Stimulated activated CD4-positive, alpha-beta T cell treated with anti-CD3 and anti-CD28 coated beads, TNF-alpha, amount 100 ng/mL, for 24 hours (primary cell): ENCODE results near the gene GUCY1A2.
"Not testable (repeated sequence)": the region's sequence is repeated elsewhere in the genome, so short reads cannot be mapped to it uniquely, and the experiment has no call there.

Experiments
- DNase-seq, 3 experiments: peaks; one replicate each; pipeline ENCODE4 v3.0.0-alpha.2; 2020; ENCODE audit warnings: low read depth in 3 of 3

Gene GUCY1A2, protein sequence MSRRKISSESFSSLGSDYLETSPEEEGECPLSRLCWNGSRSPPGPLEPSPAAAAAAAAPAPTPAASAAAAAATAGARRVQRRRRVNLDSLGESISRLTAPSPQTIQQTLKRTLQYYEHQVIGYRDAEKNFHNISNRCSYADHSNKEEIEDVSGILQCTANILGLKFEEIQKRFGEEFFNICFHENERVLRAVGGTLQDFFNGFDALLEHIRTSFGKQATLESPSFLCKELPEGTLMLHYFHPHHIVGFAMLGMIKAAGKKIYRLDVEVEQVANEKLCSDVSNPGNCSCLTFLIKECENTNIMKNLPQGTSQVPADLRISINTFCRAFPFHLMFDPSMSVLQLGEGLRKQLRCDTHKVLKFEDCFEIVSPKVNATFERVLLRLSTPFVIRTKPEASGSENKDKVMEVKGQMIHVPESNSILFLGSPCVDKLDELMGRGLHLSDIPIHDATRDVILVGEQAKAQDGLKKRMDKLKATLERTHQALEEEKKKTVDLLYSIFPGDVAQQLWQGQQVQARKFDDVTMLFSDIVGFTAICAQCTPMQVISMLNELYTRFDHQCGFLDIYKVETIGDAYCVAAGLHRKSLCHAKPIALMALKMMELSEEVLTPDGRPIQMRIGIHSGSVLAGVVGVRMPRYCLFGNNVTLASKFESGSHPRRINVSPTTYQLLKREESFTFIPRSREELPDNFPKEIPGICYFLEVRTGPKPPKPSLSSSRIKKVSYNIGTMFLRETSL

DNA sequence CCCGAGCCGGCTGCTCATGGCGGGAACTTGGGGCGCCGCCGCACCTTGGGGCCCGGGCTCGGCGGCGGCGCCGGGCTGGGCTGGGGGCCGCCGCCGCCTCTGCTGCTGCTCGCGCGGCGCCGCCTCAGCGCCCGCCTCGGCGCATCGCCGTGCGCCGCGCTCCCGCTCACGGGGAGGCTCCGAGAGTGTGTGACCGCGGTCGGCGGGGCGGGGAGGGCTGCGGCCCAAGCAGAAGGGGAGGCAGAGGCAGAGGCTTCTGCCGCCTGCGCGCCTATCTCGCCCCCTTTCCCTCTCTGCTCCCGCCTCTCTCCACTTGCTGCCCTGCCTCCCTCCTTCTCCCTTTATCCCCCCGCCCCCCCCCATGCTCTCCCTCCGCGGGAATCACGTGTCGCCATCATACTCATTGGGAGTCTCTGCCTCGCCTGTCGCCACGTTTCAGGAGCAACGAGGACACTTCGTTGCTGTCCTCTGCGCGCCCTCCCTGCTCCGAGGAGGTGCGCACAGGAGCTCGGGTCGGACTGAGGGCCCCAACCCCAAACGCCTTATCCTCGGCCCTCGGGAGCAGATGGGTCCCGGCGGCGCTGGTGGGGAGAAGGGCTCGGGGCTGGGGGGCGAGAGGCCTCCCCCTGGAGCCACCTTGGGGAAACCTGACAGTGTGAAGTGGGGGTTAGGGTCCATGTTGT is at the start of gene GUCY1A2:
GUCY1A2 (minus strand) TSS at position 258 of the 683 bp plus-strand sequence. CDS start 421 bp downstream, outside the sequence.
- DNase-seq: no peak

DNA sequence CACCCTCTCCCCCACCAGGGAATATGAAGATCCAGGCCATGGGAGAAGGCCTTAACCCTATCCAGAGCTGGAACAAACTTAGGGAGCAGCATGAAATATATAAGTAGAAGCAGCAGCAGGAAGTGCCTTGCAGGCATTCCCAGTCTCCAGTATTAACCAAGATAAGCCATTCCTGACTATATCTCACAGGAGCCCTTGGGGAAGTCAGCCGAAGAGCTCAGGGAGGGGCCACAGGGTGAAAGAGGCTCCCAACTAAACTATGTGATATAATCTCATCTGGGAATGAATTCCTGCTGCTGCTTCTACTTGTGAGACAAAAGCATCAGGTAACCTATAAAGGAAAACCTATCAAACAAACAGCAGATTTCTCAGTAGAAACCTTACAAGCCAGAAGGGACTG is 36.1 kb upstream of the GUCY1A2 start:
- DNase-seq: no peak

GRCh38 chr11:107051332-107051731 is 33.1 kb upstream of the GUCY1A2 start:
- DNase-seq: not testable (repeated sequence)

DNA sequence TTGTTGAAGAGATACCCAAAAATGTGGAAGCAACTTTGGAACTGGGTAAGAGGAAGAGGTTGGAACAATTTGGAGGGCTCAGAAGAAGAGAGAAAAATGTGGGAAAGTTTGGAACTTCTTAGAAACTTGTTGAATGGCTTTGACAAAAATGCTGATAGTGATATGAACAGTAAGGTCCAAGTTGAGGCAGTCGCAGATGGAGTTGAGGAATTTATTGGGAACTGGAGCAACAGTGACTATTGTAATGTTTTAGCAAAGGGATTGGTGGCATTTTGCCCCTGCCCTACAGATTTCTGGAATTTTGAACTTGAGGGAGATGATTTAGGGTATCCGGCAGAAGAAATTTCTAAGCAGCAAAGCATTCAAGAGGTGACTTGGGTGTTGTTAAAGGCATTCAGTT is 32.6 kb upstream of the GUCY1A2 start:
- not testable (repeated sequence) for DNase-seq

GRCh38 chr11:107050121-107050520 is 31.8 kb upstream of the GUCY1A2 start:
- DNase-seq: no peak

DNA sequence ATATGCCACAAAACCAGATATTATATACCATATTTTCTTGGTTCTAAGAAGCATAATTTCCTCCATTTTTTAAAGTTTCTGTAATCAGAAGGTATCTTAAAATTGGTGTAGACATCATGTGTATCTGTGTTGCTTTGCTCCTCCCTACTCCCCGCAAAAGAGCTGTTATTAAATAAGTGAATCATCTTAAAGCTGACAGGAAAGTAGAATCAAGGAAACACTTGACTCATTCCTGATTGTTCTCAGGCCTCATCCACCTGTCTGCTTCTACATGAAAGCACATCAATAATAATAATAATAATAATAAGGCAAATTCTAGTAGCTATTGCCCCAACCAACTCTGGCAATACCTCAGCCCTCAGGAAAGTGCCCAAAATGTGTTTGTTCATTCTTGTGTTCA is 26.2 kb upstream of the GUCY1A2 start:
- no peak for DNase-seq

- no peak for DNase-seq
Observed at GRCh38 chr11:107043242-107044006, 25.1 kb upstream of the GUCY1A2 start.

GRCh38 chr11:107042748-107043147 is 24.5 kb upstream of the GUCY1A2 start:
- no peak for DNase-seq

DNA sequence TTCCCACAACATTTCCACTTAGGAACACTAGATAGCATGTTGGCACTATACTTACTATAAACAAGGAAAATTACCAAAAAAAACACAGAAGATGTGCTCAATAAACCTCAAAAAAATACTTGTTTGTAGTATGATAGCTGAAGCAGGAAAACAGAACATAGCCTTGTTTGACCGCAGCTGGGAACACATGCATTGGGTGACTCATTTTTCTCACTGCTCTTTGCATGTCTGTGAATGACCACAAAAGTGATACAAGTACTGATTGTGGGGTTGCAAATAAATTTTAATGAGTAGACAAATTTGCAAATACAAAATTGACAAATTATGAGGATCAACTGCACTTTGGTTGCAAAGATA is 22.8 kb upstream of the GUCY1A2 start:
- no peak for DNase-seq

DNA sequence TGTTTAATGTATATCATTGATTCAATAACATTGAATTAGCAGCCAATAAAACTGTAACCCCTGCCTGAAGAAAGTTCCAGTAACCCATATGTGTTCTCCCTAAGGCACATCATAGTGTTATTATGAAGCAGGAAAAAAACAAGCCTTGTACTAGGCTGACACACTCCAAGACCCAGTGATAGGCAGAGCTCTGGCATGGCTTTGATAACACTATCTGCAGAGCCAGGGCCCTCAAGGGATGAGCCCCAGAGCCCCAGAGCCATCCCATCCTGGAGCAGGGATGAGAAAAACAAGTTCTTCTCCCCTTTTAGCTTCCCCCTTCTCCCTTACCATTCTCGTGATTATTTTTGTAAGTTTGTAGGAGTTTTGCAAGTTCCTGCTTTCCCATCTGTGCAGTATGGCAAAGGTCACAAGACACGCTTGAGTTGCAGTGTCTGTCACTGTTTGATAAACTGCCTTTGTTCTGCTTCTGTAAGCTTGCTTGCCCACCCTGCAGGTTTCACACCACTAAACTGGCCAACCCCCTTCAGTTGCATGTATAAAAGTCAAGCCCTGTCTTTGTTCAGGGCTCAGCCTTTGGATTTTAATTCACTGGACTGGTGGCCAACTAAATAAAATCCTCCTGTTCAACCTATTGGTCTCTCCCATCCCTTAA is 22.3 kb upstream of the GUCY1A2 start:
- DNase-seq: no peak

DNA sequence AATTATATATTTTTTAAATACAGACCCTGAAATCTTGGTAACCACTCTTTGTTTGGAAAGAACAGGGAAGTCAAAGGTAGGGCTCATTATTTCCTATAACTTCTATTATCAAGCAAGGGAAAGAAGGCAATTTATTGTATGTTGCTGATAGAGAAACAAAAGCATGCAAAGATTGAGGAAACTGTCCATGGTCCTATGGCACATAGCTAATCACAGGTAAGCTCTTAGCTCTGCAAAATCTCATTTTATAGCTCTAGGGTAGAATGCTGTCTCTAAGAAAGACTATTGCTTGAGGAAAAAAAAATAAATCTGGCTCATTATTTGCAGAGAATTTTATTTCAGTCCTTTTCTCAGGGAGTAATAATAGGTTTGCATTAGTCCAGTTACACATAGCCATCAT is 7.4 kb upstream of the GUCY1A2 start:
- DNase-seq: no peak

DNA sequence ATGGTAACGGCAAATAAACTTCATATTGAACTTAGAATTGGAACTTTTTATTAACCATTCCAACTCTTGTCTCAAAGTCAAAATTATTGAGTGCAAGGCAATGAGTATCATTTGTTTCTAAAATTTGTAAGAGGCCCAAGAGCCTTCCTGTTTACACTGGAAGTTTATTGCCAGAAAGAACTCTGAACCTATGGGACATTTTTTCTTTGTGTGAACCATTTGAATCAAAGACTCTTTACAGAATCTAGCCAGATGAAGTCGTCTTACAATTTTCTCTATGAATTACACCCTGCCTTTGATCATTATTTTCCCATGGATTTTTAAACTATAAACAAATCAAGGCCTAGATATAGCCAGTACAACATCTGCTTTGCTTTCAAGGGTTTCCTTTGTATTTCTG is 2.3 kb upstream of the GUCY1A2 start:
- no peak for DNase-seq

DNA sequence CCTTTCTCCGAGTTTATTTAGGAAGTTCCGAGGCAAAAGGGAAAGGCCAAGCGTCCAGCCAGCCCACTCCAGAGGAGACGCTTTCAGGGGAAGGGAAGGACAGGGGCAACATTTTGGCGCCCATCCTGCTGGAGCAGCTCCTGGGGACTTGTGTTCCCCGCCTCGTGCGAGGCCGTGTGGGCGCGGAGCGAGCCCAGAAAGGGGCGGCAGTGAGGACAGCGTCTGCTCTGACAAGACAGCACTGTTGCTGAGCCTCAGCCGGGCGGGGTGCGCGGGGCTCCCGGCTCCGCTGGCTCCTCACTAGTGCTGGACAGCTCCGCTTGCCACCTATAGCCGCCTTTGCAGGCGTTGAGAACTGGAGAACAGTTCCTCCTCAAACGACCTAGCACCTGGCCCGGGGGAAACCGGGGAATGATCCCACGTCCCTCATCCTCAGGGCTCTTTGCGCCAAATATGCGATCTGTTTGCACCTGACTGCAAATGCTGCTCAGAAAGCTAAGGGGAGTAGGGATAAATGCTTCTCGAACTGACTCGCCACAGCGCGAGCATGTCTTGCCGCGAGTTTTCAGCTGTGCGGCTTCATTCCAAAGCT is 722 bp upstream of the GUCY1A2 start:
- no peak for DNase-seq

DNA sequence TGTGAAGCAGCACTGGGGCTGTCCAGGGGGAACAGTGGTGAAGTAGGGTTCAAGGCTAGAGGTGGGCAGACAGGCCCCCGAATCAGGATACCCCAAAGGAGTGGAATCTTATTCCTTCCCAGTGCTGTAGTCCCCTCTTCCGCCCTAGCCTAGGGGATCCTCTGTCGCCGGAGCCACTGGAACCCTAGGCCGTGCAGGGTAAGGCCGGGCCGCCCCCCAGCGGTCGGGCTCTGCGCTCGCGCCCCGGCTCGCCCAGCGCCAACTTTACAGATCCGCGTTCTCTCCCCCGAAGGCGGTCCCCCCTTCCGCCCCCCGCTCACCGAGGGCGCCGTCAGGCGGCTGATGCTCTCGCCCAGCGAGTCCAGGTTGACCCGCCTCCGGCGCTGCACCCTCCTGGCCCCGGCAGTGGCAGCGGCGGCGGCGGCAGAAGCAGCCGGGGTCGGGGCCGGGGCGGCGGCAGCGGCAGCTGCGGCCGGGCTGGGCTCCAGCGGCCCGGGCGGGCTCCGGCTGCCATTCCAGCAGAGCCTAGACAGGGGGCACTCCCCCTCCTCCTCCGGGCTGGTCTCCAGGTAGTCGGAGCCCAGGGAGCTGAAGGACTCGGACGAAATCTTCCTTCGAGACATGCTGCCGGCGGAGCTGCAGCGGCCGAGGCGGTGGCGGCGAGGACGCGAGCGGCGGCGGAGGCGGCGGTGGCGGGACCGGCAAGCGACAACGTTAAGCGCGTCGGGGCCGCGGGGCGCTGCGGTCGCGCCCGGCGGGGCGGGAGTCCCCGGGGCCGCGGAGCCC is 650 bp downstream of the GUCY1A2 start:
- DNase-seq: no peak

DNA sequence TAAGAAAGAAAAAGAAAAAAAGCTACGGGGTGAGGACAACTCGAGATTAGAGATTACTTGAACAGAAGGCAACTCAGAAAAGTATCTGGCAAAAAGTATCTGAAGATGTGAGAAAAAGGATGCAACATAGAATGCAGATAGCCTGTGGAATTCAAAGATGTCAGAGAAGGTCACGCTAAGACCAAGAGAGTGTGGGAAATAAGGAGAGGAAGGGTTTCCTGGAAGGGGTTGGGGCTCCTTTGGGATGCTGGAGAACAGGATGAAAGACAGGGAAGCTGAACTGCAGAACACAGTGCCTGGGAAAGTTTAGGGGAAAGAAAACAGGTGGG is 1.2 kb downstream of the GUCY1A2 start:
- no peak for DNase-seq

GRCh38 chr11:107014871-107015270 is 3.4 kb downstream of the GUCY1A2 start:
- DNase-seq: no peak

DNA sequence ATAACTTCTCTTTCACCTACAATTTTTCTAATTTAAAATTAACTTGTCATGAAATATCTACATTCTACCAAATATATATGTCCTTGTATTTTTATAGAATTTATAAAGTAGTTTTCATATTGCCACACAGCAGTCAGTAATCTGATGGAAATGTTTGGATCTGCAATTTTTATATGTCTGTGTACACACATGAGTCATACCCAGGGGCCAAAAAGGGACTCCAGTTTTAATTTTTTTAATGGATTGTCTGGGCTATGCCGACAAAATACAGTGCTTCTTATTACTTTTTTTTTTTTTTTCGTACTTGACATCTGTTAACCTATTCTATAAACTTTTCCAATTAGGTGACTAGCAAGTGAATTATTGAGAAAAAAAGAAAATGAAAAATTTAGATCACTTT is 6.3 kb downstream of the GUCY1A2 start:
- no peak for DNase-seq

DNA sequence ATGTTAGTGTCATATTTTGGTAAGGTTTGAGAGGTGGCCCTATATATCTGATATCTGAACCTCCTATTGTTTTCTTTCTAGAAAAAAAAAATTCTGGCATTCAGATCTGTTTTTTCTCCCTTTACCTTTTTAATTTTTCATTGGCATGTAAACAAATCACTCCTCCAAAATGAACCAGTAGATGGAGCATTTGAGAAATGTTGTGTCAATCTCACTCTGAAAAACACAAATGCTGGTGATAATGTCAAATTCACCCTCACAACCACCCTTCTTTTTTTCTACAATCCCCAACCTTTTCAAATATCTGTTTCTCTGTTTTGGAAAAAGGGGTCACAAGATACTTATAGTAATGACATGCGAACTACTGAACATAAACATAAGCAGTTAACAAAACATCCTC is 9.1 kb downstream of the GUCY1A2 start:
- no peak for DNase-seq

GRCh38 chr11:107006076-107006833 is 12.0 kb downstream of the GUCY1A2 start:
- DNase-seq: no peak

GRCh38 chr11:106999196-106999595 is 19.1 kb downstream of the GUCY1A2 start:
- DNase-seq: no peak
